GM19395 (cell line): ENCODE measurements around the gene ST3GAL3.
A peak's percentile ranks its signal among the peaks of the same experiment; 100 is the strongest.

Experiments
- ATAC-seq: cut with Tn5 transposase; IDR thresholded peaks from one replicate; pipeline ENCODE4 v1.9.1; 2021; ENCODE audit warnings: mild to moderate bottlenecking, moderate library complexity; ENCODE audit not compliant: unreplicated experiment

Gene ST3GAL3

DNA sequence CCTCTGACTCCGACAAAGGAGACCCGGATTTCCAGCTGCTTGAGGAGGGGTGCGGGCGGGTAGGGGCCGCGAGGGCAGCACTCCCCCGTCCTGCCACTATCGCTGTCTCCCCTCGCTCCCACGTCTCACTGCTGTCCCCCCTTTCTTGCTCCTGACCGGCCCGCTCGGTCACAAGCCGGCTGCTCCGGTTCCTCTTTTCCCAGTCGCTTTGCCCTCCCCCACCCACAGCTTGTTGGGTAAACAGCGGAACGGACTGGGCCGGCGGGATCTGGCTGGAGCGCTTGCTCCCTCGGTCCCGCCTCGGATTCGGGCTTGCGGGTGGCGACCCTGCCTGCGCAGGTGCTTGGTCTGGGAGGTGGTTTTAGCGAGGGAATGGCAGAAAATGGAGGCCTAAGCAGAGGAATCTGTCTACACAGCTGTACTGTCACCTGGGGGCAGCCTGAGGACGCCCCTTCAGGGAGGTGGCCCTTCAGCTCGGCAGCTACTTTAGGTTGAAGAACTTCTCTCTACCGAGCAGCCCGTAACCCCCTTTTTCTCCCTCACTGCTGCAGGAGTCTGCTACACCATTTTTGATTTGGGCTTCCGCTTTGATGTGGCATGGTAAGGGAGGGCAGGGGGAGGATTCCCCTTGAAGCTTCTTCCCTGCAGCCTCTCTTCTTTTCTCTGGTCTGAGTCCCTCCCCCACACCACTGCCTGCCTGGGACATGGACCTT lies 268.1 kb downstream of the ST3GAL3 start:
- ATAC-seq, result peak; percentile 3

DNA sequence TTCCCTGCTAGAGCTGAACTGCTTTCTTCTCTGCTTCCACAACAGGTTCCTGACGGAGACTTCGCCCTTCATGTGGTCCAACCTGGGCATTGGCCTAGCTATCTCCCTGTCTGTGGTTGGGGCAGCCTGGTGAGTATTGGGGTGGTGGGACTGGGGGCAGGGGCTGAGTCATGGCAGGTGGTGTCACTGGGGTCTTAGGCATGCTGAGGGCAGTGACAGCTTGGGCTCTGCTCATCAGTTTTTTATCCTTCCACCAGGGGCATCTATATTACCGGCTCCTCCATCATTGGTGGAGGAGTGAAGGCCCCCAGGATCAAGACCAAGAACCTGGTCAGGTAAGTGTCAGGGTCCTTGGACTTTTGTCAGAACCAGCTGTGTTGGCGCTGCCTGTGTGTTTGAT lies 268.7 kb downstream of the ST3GAL3 start:
- ATAC-seq, result no peak

DNA sequence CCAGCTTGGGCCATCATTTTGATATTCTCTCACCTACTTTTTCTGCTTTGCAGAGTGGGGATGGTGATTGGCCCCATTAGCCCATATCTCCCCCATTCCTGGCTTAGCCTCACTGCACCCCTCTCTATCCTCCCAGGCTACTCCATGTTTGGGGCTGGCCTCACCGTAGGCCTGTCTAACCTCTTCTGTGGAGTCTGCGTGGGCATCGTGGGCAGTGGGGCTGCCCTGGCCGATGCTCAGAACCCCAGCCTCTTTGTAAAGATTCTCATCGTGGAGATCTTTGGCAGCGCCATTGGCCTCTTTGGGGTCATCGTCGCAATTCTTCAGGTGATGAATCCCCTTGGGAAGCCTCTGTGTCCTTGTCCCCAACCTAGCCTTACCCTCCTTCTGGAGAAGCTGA lies 269.6 kb downstream of the ST3GAL3 start:
- no peak for ATAC-seq

DNA sequence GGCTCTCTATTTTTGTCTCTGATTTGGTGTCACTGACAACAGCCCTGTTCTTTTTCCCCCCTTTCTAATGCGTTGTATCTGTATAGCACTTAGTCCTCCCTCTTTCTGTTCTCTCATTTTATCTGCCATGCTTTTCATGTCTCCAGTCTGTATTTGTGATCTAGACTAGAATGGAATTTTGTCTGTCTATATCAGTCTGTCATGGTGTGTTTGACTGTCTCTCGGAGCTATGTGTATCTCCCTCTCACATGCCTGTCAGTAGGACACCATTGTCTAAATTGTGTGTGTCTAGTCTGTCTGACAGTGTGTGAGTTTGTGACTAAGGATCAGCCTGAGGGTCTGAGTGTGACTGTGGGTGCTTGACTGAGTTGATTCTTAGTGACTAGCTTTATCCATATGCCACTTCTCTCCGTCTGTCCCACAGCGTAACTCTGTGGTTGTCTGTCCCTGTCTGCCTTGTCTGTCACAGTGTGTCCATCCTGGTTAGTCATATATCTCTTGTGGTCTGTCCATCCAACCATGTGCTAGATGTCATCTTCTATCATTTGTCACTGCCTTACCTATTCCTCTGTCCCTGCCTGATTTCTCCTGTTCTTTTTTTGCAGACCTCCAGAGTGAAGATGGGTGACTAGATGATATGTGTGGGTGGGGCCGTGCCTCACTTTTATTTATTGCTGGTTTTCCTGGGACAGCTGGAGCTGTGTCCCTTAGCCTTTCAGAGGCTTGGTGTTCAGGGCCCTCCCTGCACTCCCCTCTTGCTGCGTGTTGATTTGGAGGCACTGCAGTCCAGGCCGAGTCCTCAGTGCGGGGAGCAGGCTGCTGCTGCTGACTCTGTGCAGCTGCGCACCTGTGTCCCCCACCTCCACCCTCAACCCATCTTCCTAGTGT lies 270.3 kb downstream of the ST3GAL3 start:
- ATAC-seq, result no peak

DNA sequence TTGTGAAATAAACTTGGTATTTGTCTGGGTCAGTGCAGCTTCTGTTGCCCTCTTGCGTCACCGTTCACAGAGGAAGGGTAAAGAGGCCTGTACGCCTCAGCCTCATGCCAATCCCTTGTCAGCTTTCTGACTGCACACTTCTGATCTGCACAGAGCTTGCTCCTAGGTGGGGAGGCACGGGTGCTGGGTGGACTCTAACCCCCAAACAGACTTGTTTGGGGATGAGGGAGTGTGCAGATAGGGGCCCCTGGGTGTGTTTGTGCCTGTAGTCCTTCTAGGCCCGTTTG lies 270.9 kb downstream of the ST3GAL3 start:
- no peak for ATAC-seq

DNA sequence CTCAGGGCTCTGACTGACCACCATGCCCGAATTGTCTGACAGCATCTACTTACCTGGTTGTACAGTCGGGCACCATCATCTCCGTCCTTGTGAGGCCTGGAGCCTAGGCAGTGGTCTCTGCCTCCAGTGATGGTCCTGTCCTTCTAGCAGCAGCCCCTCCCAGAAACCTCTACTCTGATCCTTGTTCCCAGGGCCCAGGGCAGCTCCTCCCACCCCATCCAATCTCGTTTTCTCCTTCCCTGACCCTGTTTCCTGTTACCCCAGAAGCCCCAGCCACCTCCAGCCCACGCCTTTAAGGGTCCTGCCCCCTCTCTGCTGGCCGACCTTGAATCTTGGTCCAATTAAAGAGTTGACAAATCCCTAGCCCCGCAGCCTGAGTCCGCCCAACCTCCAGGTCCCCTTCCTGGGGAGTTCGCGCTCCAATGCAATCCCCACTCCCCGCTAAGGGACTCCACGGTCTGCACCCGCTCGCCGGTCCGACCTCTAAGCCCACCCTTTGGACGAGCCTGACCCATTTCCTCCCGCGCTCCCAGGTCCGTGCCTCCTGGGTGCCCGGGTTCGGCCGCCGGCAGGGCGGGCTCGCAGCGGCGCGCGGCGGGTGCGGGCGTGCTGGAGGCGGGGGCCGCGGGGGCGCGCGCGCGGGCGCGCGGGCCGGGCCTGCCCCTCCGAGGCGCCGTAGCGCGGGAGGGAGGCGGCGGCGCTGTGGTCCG lies 271.4 kb downstream of the ST3GAL3 start, which contains the start of gene B4GALT2:
Gene B4GALT2 (plus strand): TSS at position 660 of the 710 bp plus-strand sequence. CDS start 1,951 bp downstream, outside the sequence.
- ATAC-seq, result no peak

DNA sequence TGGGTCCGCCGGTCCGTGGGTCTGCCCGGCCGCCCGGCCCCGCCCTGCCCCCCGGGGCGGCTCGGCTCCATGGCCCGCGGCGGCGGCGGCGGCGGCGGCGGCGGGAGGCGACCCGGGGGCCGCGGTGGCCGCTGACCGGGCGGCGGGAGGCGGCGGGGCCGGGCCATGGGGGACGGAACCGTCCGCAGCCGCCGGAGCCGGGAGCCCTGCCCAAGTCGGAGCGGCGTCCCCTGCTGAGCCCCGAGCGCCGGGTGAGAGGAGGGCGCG lies 271.9 kb downstream of the ST3GAL3 start:
- ATAC-seq, result no peak

DNA sequence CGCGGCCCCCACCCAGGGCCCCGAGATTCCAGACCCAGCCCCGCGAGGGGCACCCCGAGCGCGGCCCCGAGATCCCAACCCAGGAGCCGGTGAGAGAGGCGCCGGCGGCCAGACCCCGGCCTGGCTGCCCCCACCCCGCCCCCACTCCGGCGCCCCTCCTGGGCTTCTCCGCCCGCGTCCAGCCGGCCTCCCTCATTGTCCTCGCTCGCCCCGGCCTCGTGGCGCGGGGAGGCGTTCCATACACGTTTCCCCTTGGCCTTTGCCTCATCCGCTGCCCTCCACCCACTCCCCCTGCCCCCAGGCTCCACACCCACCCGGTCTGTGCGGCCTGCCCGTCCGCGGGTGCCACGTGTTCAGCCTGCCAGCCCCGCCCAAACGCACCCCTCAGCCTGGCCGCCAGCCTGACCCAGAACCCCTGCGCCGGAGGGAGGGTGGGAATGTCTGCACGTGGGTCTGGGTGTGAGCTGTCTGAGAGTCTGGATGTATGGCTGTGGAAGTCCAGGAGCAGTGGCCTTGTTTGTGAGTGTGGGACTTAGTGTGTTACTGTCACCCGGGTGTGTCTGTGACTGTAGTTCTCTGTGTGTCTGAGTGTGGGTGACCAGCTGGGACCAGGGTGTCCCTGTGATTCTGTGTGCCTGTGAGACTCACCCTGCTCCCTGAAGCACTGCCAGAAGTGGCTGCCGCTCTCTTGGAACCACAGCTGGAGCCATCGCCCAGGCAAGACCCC lies 272.4 kb downstream of the ST3GAL3 start:
- ATAC-seq, result no peak

DNA sequence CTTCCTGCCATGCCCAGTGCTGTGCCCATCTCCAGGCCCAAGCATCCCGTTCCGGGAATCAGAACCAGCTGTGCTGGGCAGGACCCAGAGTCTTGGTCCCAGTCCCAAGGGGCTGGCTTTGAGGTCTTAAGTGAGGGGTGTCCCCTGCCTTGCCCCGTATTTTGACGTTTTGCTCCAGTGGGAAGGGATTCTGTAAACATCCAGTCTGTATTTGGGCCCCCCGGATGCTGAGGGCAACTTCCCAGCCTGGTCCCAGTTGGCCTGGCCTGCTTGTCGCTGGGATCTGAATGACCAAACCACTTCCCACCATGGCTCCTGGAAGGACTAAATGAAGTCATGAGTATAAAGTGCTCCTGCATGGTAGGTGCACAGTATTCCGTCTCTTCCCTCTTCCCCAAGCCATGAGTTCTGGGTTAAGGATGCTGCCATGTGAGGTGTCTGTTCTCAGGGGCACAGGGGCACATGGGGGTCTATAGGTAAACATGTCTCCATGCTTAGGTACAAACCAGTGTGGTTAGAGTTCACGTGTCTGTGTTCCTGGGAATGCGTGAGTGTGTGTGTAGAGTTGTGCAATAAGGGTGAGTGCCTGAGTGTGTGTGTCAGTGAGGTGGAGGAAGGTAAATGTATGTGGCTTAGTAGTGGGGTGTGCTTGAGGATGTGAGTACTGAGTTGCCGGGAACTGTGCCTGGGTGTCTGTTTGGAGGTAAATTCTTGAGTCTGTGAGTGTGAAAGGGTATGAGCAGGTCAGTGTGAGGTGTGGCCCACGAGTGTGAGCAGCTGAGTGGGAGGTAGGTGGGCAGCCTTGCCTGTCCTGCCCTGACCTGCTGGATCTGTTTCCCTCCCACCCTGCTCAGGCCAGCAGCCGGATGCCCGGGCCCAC lies 273.2 kb downstream of the ST3GAL3 start:
- ATAC-seq, result no peak
